IMR-90 (cell line): ENCODE data around the gene PDZD8. TPM values are rescaled to one million over a fixed set of nuclear protein-coding genes. Genes with fewer than 3 reads are reported as not detected.

Source experiments
- ATAC-seq: fragments of 200-7000 bp; cut with Tn5 transposase; 2 replicates; pipeline ENCODE4 v1.9.1; 2020; ENCODE audit warnings: low read depth, mild to moderate bottlenecking, moderate library complexity
- BruUV-seq: library from RNA; stranded (reverse); fragments of 400-500 nt; replicated peaks from 2 replicates; lab custom pipeline; 2021; lab: Mats Ljungman, UMichigan
- CTCF ChIA-PET: fragments of 300-600 bp; formaldehyde crosslinking; extraction: SDS; loops from one replicate; lab custom pipeline; 2021; ENCODE audit warnings: antibody characterized with exemption; lab: Yijun Ruan, JAX
- POLR2A ChIA-PET: fragments of 300-600 bp; sonication (Branson Sonifier 250); formaldehyde crosslinking; loops from one replicate; lab custom pipeline; 2022; ENCODE audit warnings: antibody characterized with exemption; ENCODE audit not compliant: unreplicated experiment; lab: Charles Lee
- DNase-seq: peaks from one replicate; pipeline ENCODE4 v3.0.0; 2013
- H2AFZ ChIP-seq: replicated peaks from 2 replicates; pipeline ENCODE3; 2013; ENCODE audit warnings: low read length, mild to moderate bottlenecking; ENCODE audit not compliant: poor library complexity
- H2AK5ac ChIP-seq: 2 replicates; pipeline ENCODE4 v1.6.1; 2013; ENCODE audit warnings: low read depth, low read length, inconsistent platforms
- H2AK9ac ChIP-seq: replicated peaks from 2 replicates; pipeline ENCODE3; 2013; ENCODE audit warnings: mild to moderate bottlenecking, low read depth, low read length, moderate library complexity; ENCODE audit not compliant: poor library complexity
- H2BK120ac ChIP-seq: 2 replicates; pipeline ENCODE4 v1.6.1; 2013; ENCODE audit warnings: low read depth, low read length, inconsistent platforms
- H2BK15ac ChIP-seq: 3 replicates; pipeline ENCODE4 v1.6.1; 2013; ENCODE audit warnings: low read depth, low read length, inconsistent platforms
- H2BK20ac ChIP-seq: 2 replicates; pipeline ENCODE4 v1.6.1; 2013; ENCODE audit warnings: low read depth, mild to moderate bottlenecking, inconsistent platforms, low read length, moderate library complexity
- H2BK5ac ChIP-seq: 2 replicates; pipeline ENCODE4 v1.6.1; 2013; ENCODE audit warnings: mild to moderate bottlenecking, low read depth, low read length, inconsistent platforms; ENCODE audit not compliant: poor library complexity, severe bottlenecking
- H3K14ac ChIP-seq: replicated peaks from 2 replicates; pipeline ENCODE4 v1.6.1; 2013; ENCODE audit warnings: low read depth, low read length, inconsistent platforms
- H3K18ac ChIP-seq: 2 replicates; pipeline ENCODE4 v1.6.1; 2013; ENCODE audit warnings: low read depth, low read length, control low read depth
- H3K23ac ChIP-seq: 2 replicates; pipeline ENCODE4 v1.6.1; 2013; ENCODE audit warnings: low read depth, low read length, inconsistent platforms
- H3K27ac ChIP-seq: 2 replicates; pipeline ENCODE4 v1.5.1; 2013; ENCODE audit warnings: mild to moderate bottlenecking, control low read depth, low read length; ENCODE audit not compliant: insufficient read depth
- H3K27me3 ChIP-seq: 2 replicates; pipeline ENCODE4 v1.6.1; 2013; ENCODE audit warnings: low read length; ENCODE audit not compliant: control insufficient read depth, insufficient read depth
- H3K36me3 ChIP-seq: 2 replicates; pipeline ENCODE4 v1.6.1; 2013; ENCODE audit warnings: low read length, mixed read lengths; ENCODE audit not compliant: control insufficient read depth, insufficient read depth
- H3K4ac ChIP-seq: 2 replicates; pipeline ENCODE4 v1.6.1; 2013; ENCODE audit warnings: low read depth, low read length, inconsistent platforms
- H3K4me1 ChIP-seq: 2 replicates; pipeline ENCODE4 v1.6.1; 2013; ENCODE audit warnings: low read length, mixed read lengths; ENCODE audit not compliant: control insufficient read depth, insufficient read depth
- H3K4me2 ChIP-seq: 2 replicates; pipeline ENCODE4 v1.6.1; 2013; ENCODE audit warnings: low read depth, mild to moderate bottlenecking, control low read depth, low read length, moderate library complexity
- H3K4me3 ChIP-seq: 2 replicates; pipeline ENCODE4 v1.5.1; 2013; ENCODE audit warnings: low read depth, mild to moderate bottlenecking, control low read depth, low read length, moderate library complexity; ENCODE audit not compliant: insufficient read depth
- H3K56ac ChIP-seq: 2 replicates; pipeline ENCODE4 v1.6.1; 2013; ENCODE audit warnings: low read length, inconsistent platforms; ENCODE audit not compliant: insufficient read depth; ENCODE audit errors: extremely low read depth
- H3K79me1 ChIP-seq, 2 experiments: 2 replicates each; pipeline ENCODE4 v1.6.1; 2013; ENCODE audit warnings: low read length in 2 of 2, inconsistent platforms in 1 of 2, low read depth in 1 of 2
- H3K9ac ChIP-seq: 2 replicates; pipeline ENCODE4 v1.6.1; 2013; ENCODE audit warnings: low read depth, low read length, control low read depth
- H3K9me1 ChIP-seq: 2 replicates; pipeline ENCODE4 v1.6.1; 2013; ENCODE audit warnings: low read length, inconsistent platforms; ENCODE audit not compliant: insufficient read depth
- H3K9me3 ChIP-seq: 2 replicates; pipeline ENCODE4 v1.6.1; 2013; ENCODE audit warnings: low read length; ENCODE audit not compliant: control insufficient read depth, insufficient read depth
- H4K20me1 ChIP-seq: 2 replicates; pipeline ENCODE4 v1.6.1; 2013; ENCODE audit warnings: low read length, inconsistent platforms; ENCODE audit not compliant: insufficient read depth
- H4K5ac ChIP-seq: 2 replicates; pipeline ENCODE4 v1.6.1; 2013; ENCODE audit warnings: mild to moderate bottlenecking, low read depth, low read length, control low read depth
- H4K8ac ChIP-seq, 2 experiments: 2 replicates each; pipeline ENCODE4 v1.6.1; 2013; ENCODE audit warnings: low read depth in 2 of 2, low read length in 2 of 2, control low read depth in 1 of 2, inconsistent platforms in 1 of 2
- H4K91ac ChIP-seq: 2 replicates; pipeline ENCODE4 v1.6.1; 2013; ENCODE audit warnings: low read depth, low read length, inconsistent platforms; ENCODE audit not compliant: insufficient read depth
- BHLHE40 ChIP-seq: fragments of 150-350 bp; IDR thresholded peaks from 2 replicates; pipeline ENCODE4 v1.6.1; 2016; ENCODE audit warnings: mild to moderate bottlenecking, low read depth, low read length
- CHD1 ChIP-seq: IDR thresholded peaks from 2 replicates; pipeline ENCODE4 v1.6.1; 2012; ENCODE audit warnings: low read depth, low read length, improper control_type of control experiment
- CTCF ChIP-seq: conservative IDR thresholded peaks from 2 replicates; pipeline ENCODE4 v1.5.1; 2012; ENCODE audit warnings: mild to moderate bottlenecking, low read depth, low read length, improper control_type of control experiment
- FOS ChIP-seq: fragments of 150-350 bp; IDR thresholded peaks from 2 replicates; pipeline ENCODE4 v1.6.1; 2016; ENCODE audit warnings: low read depth, low read length
- RFX5 ChIP-seq: IDR thresholded peaks from 2 replicates; pipeline ENCODE4 v1.8.0; 2012; ENCODE audit warnings: low read depth, mild to moderate bottlenecking, low read length, moderate library complexity
- SMC3 ChIP-seq: fragments of 150-350 bp; IDR thresholded peaks from 2 replicates; pipeline ENCODE4 v1.6.1; 2016; ENCODE audit warnings: low read depth, mild to moderate bottlenecking, antibody characterized with exemption, low read length, moderate library complexity
- WGBS, 2 experiments: methylation state at CpG; one replicate each; pipeline versions ENCODE4 v1.1.5 to v1.1.7; 2013; ENCODE audit warnings: missing lambda C conversion rate in 2 of 2; ENCODE audit not compliant: insufficient read length in 1 of 2; ENCODE audit errors: extremely low coverage in 2 of 2; 5-methylcytosine and 5-hydroxymethylcytosine counted together
- dilution Hi-C: fragments of 300-500 bp; cut with HindIII; formaldehyde crosslinking; loops from one replicate; pipeline ENCODE4 v1.14.3; 2018; ENCODE audit warnings: low sequenced_read_pairs; ENCODE audit not compliant: unreplicated experiment
- in situ Hi-C: fragments of 300-500 bp; cut with MboI; formaldehyde crosslinking; loops from 3 replicates; pipeline ENCODE4 v1.14.3; 2019; ENCODE audit warnings: low sequenced_read_pairs, inconsistent platforms, mixed read lengths
- intact Hi-C: fragments of 100-400 bp; cut with micrococcal nuclease; formaldehyde crosslinking; loops from 2 replicates; pipeline ENCODE4 v1.10.0; 2022
- polyA plus RNA-seq, 3 experiments: library from polyadenylated mRNA; depleted of rRNA; stranded (reverse); fragments of >200 nt; gene quantifications; 2 replicates each; pipeline ENCODE4 v1.2.3, GENCODE V29; 2012; ENCODE audit warnings: low replicate concordance in 1 of 3
- total RNA-seq: library from RNA; depleted of rRNA; stranded (reverse); fragments of >200 nt; gene quantifications from 2 replicates; pipeline ENCODE4 v1.2.3, GENCODE V29; 2012

PDZD8 gene
- total and polyA plus RNA-seq, 2 of the 4 experiments (the other 2 are of a cell fraction) = 11.3 to 20.4 TPM

- Histone ChIP-seq H2BK120ac (no peak overlapping the region), H3K4me3 (no peak overlapping the region), H3K18ac (no peak overlapping the region), H2BK5ac (no peak overlapping the region), H3K14ac (no peak overlapping the region), H3K9me3 (no peaks in the 10 kb centered on the region), H3K4me1 (no peaks in the 10 kb centered on the region), H3K27me3 (peaks cover 5% of the 10 kb centered on the region), H2BK20ac (no peak overlapping the region), H3K36me3 (no peaks in the 10 kb centered on the region), H4K8ac (no peak overlapping the region), H4K20me1 (no peaks in the 10 kb centered on the region), H3K9ac (no peak overlapping the region), H2AFZ (no peak overlapping the region), H2AK5ac (no peak overlapping the region), H3K27ac (no peak overlapping the region), H3K4ac (no peak overlapping the region), H3K9me1 (no peaks in the 10 kb centered on the region), H3K4me2 (no peak overlapping the region), H3K56ac (no peak overlapping the region), H4K91ac (no peak overlapping the region), H3K23ac (no peak overlapping the region), H2BK15ac (no peak overlapping the region), H2AK9ac (no peak overlapping the region), H4K5ac (no peak overlapping the region), H3K79me1 (no peaks in the 10 kb centered on the region)
- intact Hi-C loops (no loop called here), dilution Hi-C loops (no loop called here), in situ Hi-C loops (no loop called here)
- ATAC-seq (no peak), DNase-seq (no peak)
- 80% methylated on average over 3 of the region's 9 CpGs; no CpG with 5 or more reads in 1 of the 2 experiments for WGBS, 2 experiments
- TF ChIP-seq CTCF (no peak), CHD1 (no peak), RFX5 (no peak), FOS (no peak), SMC3 (no peak), BHLHE40 (no peak)
- POLR2A ChIA-PET = no interaction called here
- CTCF ChIA-PET = no interaction called here
- BruUV-seq = no TSS peak
These were observed 120.9 kb downstream of the PDZD8 start for GRCh38 chr10:117254338-117254737.
